GM19468 (cell line): ENCODE data around the gene KLHL17.
"Not testable (repeated sequence)": the region's sequence is repeated elsewhere in the genome, so short reads cannot be mapped to it uniquely, and the experiment has no call there.

Experiments
- ATAC-seq: cut with Tn5 transposase; IDR thresholded peaks from one replicate; pipeline ENCODE4 v1.9.1; 2021; ENCODE audit warnings: mild to moderate bottlenecking, moderate library complexity, moderate number of reproducible peaks; ENCODE audit not compliant: unreplicated experiment; ENCODE audit errors: extremely low read depth

The KLHL17 gene

GRCh38 chr1:1011396-1011949 is 51.1 kb downstream of the KLHL17 start:
- ATAC-seq = no peak

GRCh38 chr1:1012736-1013104 is 52.3 kb downstream of the KLHL17 start:
- not testable (repeated sequence) for ATAC-seq

- peak; percentile 89 for ATAC-seq
These were observed 52.9 kb downstream of the KLHL17 start, which contains the start of gene ISG15 for GRCh38 chr1:1013105-1013921. TSS of gene ISG15 (plus strand) at chr1:1013497. CDS start at chr1:1013574, 77 bp downstream.

GRCh38 chr1:1013922-1014648 is 53.7 kb downstream of the KLHL17 start:
- no peak for ATAC-seq

- no peak for ATAC-seq
These were observed 54.7 kb downstream of the KLHL17 start for GRCh38 chr1:1014799-1015681.
